ENCODE measurements around the gene SPDYE1.

SPDYE1 gene

DNA sequence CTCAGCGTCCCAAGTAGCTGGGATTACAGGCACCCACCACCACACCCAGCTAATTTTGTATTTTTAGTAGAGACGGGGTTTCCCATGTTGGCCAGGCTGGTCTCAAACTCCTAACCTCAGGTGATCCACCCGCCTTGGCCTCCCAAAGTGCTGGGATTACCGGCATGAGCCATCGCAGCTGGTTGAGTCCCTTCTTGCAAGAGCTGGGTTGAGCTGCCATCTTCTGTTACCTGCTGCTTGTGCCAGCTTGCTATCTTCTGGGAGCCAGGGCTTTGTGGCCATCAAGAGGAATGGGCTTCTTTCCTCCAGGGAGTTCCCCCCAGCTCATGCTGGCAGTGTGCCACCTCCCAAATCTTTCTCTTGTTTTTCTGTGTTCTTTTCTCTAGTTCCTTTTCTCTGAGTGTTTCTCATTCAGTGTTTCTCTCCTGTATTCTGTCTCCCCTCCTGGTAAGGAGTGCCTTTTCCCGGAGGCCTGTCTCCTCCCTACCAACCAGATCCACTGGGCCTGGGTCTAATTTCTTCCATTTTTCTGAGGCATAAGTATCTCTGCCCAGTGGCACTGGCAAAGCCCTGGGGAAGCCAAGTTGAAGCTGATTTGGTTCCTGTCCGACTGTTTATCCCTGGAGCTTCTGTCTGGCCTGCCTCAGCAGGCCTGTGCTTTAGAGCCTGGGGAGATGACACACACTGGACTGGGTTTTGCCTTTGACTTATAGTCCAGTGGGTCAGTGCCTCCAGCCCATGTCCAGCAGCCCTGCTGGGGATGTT, 50.5 kb downstream of the SPDYE1 start:
- intact Hi-C loops (cut with DNase I; ENCODE audit: low total_unique reads) = no loop called here
- H3K27me3 ChIP-seq = no peaks in the 10 kb centered on the region
- H3K27ac ChIP-seq = no peak overlapping the region
- no peak for TF ChIP-seq CTCF (IDR thresholded peaks at IDR 0.05)
- no peak for DNase-seq
- H3K9me3 ChIP-seq = no peaks in the 10 kb centered on the region
- no peak overlapping the region for H3K4me3 ChIP-seq
- H3K4me1 ChIP-seq = peaks cover 0 to 42% (median 28%) of the 10 kb centered on the region in 4 donors
- peaks cover 34 to 55% (median 38%) of the 10 kb centered on the region in 3 donors for H3K36me3 ChIP-seq

DNA sequence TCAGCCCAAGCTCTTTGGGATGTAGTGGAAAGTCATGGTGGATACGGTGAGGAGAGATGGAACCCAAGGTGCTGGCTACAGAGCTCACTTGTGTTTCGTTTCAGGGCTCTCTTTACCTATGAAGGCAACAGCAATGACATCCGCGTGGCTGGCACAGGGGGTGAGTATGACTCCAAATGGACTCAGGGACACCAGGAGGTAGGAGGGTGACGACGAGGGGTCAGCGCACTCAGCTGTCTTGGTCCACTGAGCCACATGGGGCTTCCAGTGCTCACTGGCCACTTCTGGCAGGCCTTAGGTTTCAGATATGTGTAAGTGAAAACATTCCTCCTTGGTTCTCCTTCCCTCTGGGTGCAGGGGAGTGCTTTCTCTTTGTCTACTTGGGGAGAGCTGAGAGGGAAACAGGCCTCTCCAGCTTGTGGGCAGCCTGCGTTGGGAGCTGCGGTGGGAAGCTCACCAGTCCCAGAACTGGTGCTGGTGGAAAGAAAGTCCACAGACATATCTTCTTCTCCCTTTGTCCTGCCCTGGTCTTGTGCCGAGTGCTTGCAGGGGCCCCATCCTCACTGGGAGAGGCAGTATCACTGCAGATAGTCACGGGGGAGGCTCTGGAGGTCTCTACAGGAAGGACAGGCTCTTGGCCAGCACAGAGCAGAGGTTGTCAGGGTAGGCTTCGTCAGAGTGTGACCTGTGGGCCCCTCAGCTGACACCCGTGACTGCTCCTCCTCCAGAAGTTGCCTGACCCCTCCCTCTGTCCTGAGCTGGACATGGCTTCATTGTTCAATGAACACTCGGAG, 52.6 kb downstream of the SPDYE1 start:
- H3K27me3 ChIP-seq = no peaks in the 10 kb centered on the region

GRCh38 chr7:44050915-44051560, 53.3 kb downstream of the SPDYE1 start:
- H3K27me3 ChIP-seq = no peaks in the 10 kb centered on the region
- no peak overlapping the region for H3K4me3 ChIP-seq
- no peak overlapping the region for H3K27ac ChIP-seq
- intact Hi-C loops (cut with DNase I; ENCODE audit: low total_unique reads) = no loop called here
- peaks cover 0 to 25% (median 12%) of the 10 kb centered on the region in 4 donors for H3K4me1 ChIP-seq
- no peaks in the 10 kb centered on the region for H3K9me3 ChIP-seq
- TF ChIP-seq CTCF (IDR thresholded peaks at IDR 0.05) = no peak
- no peak for DNase-seq
- H3K36me3 ChIP-seq = peaks cover 55 to 81% (median 56%) of the 10 kb centered on the region in 3 donors

More for the DNA sequence above, 52.6 kb downstream of the SPDYE1 start:
- H3K9me3 ChIP-seq = no peaks in the 10 kb centered on the region
- DNase-seq = no peak
- no peak overlapping the region for H3K4me3 ChIP-seq
- H3K36me3 ChIP-seq = peaks cover 50 to 76% (median 56%) of the 10 kb centered on the region in 3 donors
- no peak overlapping the region for H3K27ac ChIP-seq
- TF ChIP-seq CTCF (IDR thresholded peaks at IDR 0.05) = no peak
- intact Hi-C loops (cut with DNase I; ENCODE audit: low total_unique reads) = no loop called here
- H3K4me1 ChIP-seq = peaks cover 0 to 32% (median 19%) of the 10 kb centered on the region in 4 donors

GRCh38 chr7:44051611-44052220, 54.0 kb downstream of the SPDYE1 start:
- no peaks in the 10 kb centered on the region for H3K9me3 ChIP-seq
- no peak for TF ChIP-seq CTCF (IDR thresholded peaks at IDR 0.05)
- no peak overlapping the region for H3K27ac ChIP-seq
- H3K27me3 ChIP-seq = no peaks in the 10 kb centered on the region
- H3K4me1 ChIP-seq = peaks cover 0 to 18% (median 6%) of the 10 kb centered on the region in 4 donors
- DNase-seq = no peak
- peaks cover 60 to 81% (median 61%) of the 10 kb centered on the region in 3 donors for H3K36me3 ChIP-seq
- intact Hi-C loops (cut with DNase I; ENCODE audit: low total_unique reads) = no loop called here
- no peak overlapping the region for H3K4me3 ChIP-seq

GRCh38 chr7:44052771-44053365, 55.2 kb downstream of the SPDYE1 start:
- intact Hi-C loops (cut with DNase I; ENCODE audit: low total_unique reads) = no loop called here
- Histone ChIP-seq H3K4me3 (no peak overlapping the region), H3K9me3 (no peaks in the 10 kb centered on the region), H3K4me1 (peaks cover 0 to 13% (median 0%) of the 10 kb centered on the region in 4 donors), H3K36me3 (peaks cover 71 to 87% (median 73%) of the 10 kb centered on the region in 3 donors), H3K27ac (no peak overlapping the region), H3K27me3 (no peaks in the 10 kb centered on the region)
- DNase-seq = peak in 1 of 2 donors; percentile 37
- TF ChIP-seq CTCF (IDR thresholded peaks at IDR 0.05) = no peak
